KMS-11 (cell line): ENCODE measurements around the gene ESAM.

Source experiments
- H2AFZ ChIP-seq: fragments of 200-600 bp; sonication (generic); 2 replicates; pipeline ENCODE4 v1.6.1; 2016; ENCODE audit warnings: antibody characterized with exemption, mixed run types, low read depth
- H3K27ac ChIP-seq: fragments of 200-600 bp; sonication (generic); 2 replicates; pipeline ENCODE4 v1.6.1; 2016; ENCODE audit warnings: mild to moderate bottlenecking, mixed run types
- H3K27me3 ChIP-seq: fragments of 200-600 bp; sonication (generic); 2 replicates; pipeline ENCODE4 v1.6.1; 2017; ENCODE audit warnings: mild to moderate bottlenecking, low read depth, mixed run types, moderate library complexity; ENCODE audit not compliant: insufficient read depth
- H3K36me3 ChIP-seq: fragments of 200-600 bp; sonication (generic); 2 replicates; pipeline ENCODE4 v1.6.1; 2017; ENCODE audit warnings: mild to moderate bottlenecking, mixed run types; ENCODE audit not compliant: insufficient read depth
- H3K4me1 ChIP-seq: fragments of 200-600 bp; sonication (generic); 2 replicates; pipeline ENCODE4 v1.6.1; 2016; ENCODE audit warnings: mild to moderate bottlenecking, low read depth, mixed run types; ENCODE audit not compliant: poor library complexity, severe bottlenecking
- H3K4me2 ChIP-seq: fragments of 200-600 bp; sonication (generic); 2 replicates; pipeline ENCODE4 v1.7.0; 2016; ENCODE audit warnings: mild to moderate bottlenecking, mixed run types
- H3K4me3 ChIP-seq: fragments of 200-600 bp; sonication (generic); IDR thresholded peaks from 2 replicates; pipeline ENCODE4 v1.6.1; 2017; ENCODE audit warnings: low read depth, low read length, mixed read lengths; ENCODE audit not compliant: insufficient read depth
- H3K79me2 ChIP-seq: fragments of 200-600 bp; sonication (generic); 2 replicates; pipeline ENCODE4 v1.6.1; 2016; ENCODE audit warnings: low read depth, mixed run types; ENCODE audit not compliant: insufficient read depth
- H3K9ac ChIP-seq: fragments of 200-600 bp; sonication (generic); 2 replicates; pipeline ENCODE4 v1.6.1; 2016; ENCODE audit warnings: mild to moderate bottlenecking, mixed run types
- H4K20me1 ChIP-seq: fragments of 200-600 bp; sonication (generic); 2 replicates; pipeline ENCODE4 v1.6.1; 2016; ENCODE audit warnings: mild to moderate bottlenecking, mixed run types; ENCODE audit not compliant: insufficient read depth
- CTCF ChIP-seq: fragments of 200-600 bp; sonication (generic); conservative IDR thresholded peaks from 2 replicates; pipeline ENCODE4 v1.6.1; 2017; ENCODE audit warnings: low read depth, mild to moderate bottlenecking, antibody characterized with exemption, low read length, moderate library complexity, mixed read lengths

ESAM gene

DNA sequence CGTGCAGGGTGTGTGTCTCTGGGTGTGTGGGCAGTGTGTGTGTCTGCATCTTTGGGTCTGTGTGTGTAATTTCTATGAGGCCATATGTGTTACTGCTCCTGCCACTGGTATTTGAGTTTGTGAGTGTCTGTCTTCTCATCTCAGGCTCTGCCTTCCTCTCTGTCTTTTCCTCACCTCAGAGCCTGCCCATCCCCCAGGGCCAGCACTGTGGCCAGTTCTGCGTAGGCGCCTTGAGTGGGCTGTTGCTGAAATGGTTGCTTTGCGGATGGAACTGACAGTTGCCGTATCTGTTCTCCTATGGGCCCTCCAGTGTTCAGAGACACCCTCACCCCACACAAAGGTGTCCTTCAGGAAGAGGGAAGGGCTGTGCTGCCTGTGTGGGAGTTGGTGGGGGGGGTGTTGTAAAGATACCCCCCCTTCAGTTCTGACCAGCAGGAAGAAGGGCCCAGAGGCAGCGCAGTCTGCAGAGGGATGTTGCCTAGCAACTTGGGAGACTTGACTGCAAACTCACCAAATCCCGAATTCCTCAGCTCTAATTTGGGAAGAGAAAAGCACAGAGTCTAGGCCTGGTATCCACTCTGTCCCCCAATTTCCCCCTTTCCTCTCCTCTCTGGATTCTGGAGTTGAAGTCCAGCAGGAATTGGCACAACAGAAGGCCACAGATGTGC is 24.3 kb downstream of the ESAM start:
- no peaks in the 10 kb centered on the region for H3K36me3 ChIP-seq
- H3K4me2 ChIP-seq, result no peak overlapping the region
- H3K27me3 ChIP-seq, result no peaks in the 10 kb centered on the region
- H3K79me2 ChIP-seq, result no peaks in the 10 kb centered on the region
- H3K4me3 ChIP-seq, result no peak overlapping the region
- H3K4me1 ChIP-seq, result no peaks in the 10 kb centered on the region
- H3K9ac ChIP-seq, result no peak overlapping the region
- TF ChIP-seq CTCF, result no peak
- no peaks in the 10 kb centered on the region for H4K20me1 ChIP-seq
- H2AFZ ChIP-seq, result no peak overlapping the region
- H3K27ac ChIP-seq, result no peak overlapping the region

DNA sequence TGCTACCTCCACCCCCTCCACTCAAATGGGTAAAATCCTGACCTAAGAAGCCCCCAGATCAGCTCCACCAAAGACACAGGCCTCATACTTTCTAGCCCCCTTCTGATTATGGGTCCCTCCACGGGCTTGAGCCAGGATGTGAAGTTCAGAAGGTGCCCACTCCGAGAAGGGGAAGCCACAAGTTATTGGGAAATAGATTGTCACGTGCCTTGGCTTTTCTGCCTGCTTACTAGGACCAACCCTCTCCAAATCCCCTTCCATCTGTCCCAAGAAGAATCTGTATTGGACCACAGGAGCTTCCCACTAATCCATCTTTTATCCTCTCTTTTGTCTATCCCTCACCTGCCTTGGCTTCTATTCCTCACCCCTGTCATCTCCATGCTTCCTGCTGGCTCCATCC is 25.4 kb downstream of the ESAM start:
- no peaks in the 10 kb centered on the region for H3K27me3 ChIP-seq
- no peak overlapping the region for H3K4me2 ChIP-seq
- no peaks in the 10 kb centered on the region for H3K36me3 ChIP-seq
- H3K9ac ChIP-seq, result no peak overlapping the region
- no peak for TF ChIP-seq CTCF
- no peak overlapping the region for H2AFZ ChIP-seq
- no peaks in the 10 kb centered on the region for H4K20me1 ChIP-seq
- no peak overlapping the region for H3K4me3 ChIP-seq
- no peak overlapping the region for H3K27ac ChIP-seq
- H3K4me1 ChIP-seq, result no peaks in the 10 kb centered on the region
- no peaks in the 10 kb centered on the region for H3K79me2 ChIP-seq

GRCh38 chr11:124732230-124732629 is 29.9 kb downstream of the ESAM start:
- H3K27me3 ChIP-seq, result no peaks in the 10 kb centered on the region
- no peak overlapping the region for H3K9ac ChIP-seq
- no peaks in the 10 kb centered on the region for H3K4me1 ChIP-seq
- H2AFZ ChIP-seq, result no peak overlapping the region
- H4K20me1 ChIP-seq, result no peaks in the 10 kb centered on the region
- H3K4me3 ChIP-seq, result no peak overlapping the region
- TF ChIP-seq CTCF, result no peak
- H3K27ac ChIP-seq, result no peak overlapping the region
- no peaks in the 10 kb centered on the region for H3K79me2 ChIP-seq
- no peak overlapping the region for H3K4me2 ChIP-seq
- H3K36me3 ChIP-seq, result no peaks in the 10 kb centered on the region

GRCh38 chr11:124729571-124729970 is 32.5 kb downstream of the ESAM start:
- no peak for TF ChIP-seq CTCF
- H3K4me1 ChIP-seq, result no peaks in the 10 kb centered on the region
- H3K9ac ChIP-seq, result no peak overlapping the region
- H4K20me1 ChIP-seq, result no peaks in the 10 kb centered on the region
- no peak overlapping the region for H3K4me2 ChIP-seq
- no peak overlapping the region for H3K27ac ChIP-seq
- H2AFZ ChIP-seq, result no peak overlapping the region
- H3K79me2 ChIP-seq, result no peaks in the 10 kb centered on the region
- H3K36me3 ChIP-seq, result no peaks in the 10 kb centered on the region
- no peak overlapping the region for H3K4me3 ChIP-seq
- no peaks in the 10 kb centered on the region for H3K27me3 ChIP-seq
